ENCODE results near the gene CMSS1.

DNA sequence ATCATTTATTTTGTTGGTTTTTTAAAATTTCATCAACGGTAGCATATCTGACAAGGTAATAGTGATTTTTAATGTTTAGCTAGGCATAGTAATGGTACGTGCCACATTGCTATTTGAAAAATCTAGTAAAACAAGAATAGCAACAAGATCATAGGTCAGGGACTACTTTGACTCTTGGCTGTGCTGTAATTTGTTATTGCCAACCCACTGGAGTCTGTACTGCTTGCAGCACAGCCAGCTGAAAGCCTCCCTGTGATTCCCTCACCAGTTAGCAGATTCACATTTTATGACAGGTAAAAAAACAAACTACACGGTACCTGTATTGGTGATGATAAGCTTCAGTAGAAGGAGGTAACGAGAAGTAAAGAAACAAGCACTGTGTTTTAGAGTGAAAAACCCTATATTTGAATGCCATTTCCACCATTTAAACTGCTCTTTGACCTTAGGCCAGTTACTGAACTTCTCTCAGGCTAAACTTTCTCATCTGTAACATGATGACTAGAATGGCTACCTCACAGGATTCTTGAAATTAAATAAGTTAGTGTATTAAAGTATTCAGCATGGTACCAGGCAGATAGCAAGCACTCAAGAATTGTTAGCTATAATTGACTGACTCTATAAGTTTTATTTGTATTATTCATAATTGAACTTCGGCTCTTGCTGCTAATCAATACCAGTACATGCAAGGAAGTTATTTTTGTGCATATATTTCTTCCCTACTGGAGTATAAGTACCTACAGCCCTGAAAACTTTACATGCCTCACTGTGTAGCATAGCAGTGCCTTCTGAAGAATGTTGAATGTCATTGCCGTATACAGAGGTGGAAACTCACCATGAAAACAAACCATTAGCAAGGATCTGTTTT lies 280.5 kb downstream of the CMSS1 start:
- TF ChIP-seq, protein P1, sequence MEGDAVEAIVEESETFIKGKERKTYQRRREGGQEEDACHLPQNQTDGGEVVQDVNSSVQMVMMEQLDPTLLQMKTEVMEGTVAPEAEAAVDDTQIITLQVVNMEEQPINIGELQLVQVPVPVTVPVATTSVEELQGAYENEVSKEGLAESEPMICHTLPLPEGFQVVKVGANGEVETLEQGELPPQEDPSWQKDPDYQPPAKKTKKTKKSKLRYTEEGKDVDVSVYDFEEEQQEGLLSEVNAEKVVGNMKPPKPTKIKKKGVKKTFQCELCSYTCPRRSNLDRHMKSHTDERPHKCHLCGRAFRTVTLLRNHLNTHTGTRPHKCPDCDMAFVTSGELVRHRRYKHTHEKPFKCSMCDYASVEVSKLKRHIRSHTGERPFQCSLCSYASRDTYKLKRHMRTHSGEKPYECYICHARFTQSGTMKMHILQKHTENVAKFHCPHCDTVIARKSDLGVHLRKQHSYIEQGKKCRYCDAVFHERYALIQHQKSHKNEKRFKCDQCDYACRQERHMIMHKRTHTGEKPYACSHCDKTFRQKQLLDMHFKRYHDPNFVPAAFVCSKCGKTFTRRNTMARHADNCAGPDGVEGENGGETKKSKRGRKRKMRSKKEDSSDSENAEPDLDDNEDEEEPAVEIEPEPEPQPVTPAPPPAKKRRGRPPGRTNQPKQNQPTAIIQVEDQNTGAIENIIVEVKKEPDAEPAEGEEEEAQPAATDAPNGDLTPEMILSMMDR (IDR thresholded peaks at IDR 0.05), result no peak
- no peak for TF ChIP-seq POLR2A (IDR thresholded peaks at IDR 0.05)

Measured in Peyer's patch (tissue), 4 donors.